Stimulated activated CD4-positive, alpha-beta T cell treated with anti-CD3 and anti-CD28 coated beads, Interleukin-15, amount 100 ng/mL, for 24 hours (primary cell): ENCODE results near the gene MAP3K14.
"Not testable (repeated sequence)": the region's sequence is repeated elsewhere in the genome, so short reads cannot be mapped to it uniquely, and the experiment has no call there.

Source experiments
- DNase-seq: peaks from one replicate; pipeline ENCODE4 v3.0.0-alpha.2; 2020

MAP3K14 gene

GRCh38 chr17:45314741-45315647 lies 1.8 kb downstream of the MAP3K14 start:
- no peak for DNase-seq

- DNase-seq, result no peak
Measured at GRCh38 chr17:45313996-45314740, 2.7 kb downstream of the MAP3K14 start.

GRCh38 chr17:45313421-45313771 lies 3.4 kb downstream of the MAP3K14 start:
- DNase-seq, result no peak

GRCh38 chr17:45312477-45313420 lies 4.1 kb downstream of the MAP3K14 start:
- DNase-seq, result peak; percentile 46

GRCh38 chr17:45311760-45312476 lies 4.9 kb downstream of the MAP3K14 start:
- peak; percentile 92 for DNase-seq

- DNase-seq, result no peak
Measured at GRCh38 chr17:45311401-45311759, 5.4 kb downstream of the MAP3K14 start.

- no peak for DNase-seq
Measured at GRCh38 chr17:45310380-45311324, 6.2 kb downstream of the MAP3K14 start.

GRCh38 chr17:45309400-45309799 lies 7.4 kb downstream of the MAP3K14 start:
- no peak for DNase-seq

- no peak for DNase-seq
Measured at GRCh38 chr17:45308840-45309239, 8.0 kb downstream of the MAP3K14 start.

GRCh38 chr17:45308016-45308365 lies 8.8 kb downstream of the MAP3K14 start:
- DNase-seq, result no peak

- DNase-seq, result peak; percentile 74
Measured at GRCh38 chr17:45307290-45308015, 9.4 kb downstream of the MAP3K14 start.

GRCh38 chr17:45306623-45307022 lies 10.2 kb downstream of the MAP3K14 start:
- no peak for DNase-seq

- DNase-seq, result no peak
Measured at GRCh38 chr17:45306094-45306493, 10.7 kb downstream of the MAP3K14 start.

GRCh38 chr17:45305530-45306087 lies 11.2 kb downstream of the MAP3K14 start:
- no peak for DNase-seq

- peak; percentile 64 for DNase-seq
Measured at GRCh38 chr17:45302649-45303173, 14.1 kb downstream of the MAP3K14 start.

- not testable (repeated sequence) for DNase-seq
Measured at GRCh38 chr17:45302220-45302619, 14.6 kb downstream of the MAP3K14 start.

GRCh38 chr17:45301674-45302073 lies 15.1 kb downstream of the MAP3K14 start:
- DNase-seq, result no peak

GRCh38 chr17:45300060-45300751 lies 16.6 kb downstream of the MAP3K14 start:
- no peak for DNase-seq

- no peak for DNase-seq
Measured at GRCh38 chr17:45299361-45299760, 17.5 kb downstream of the MAP3K14 start.
